Measurements from ENCODE around the gene MTHFD1L.
"Not testable (repeated sequence)": the region's sequence is repeated elsewhere in the genome, so short reads cannot be mapped to it uniquely, and the experiment has no call there.

Gene MTHFD1L

GRCh38 chr6:151045511-151046222 lies 180.2 kb downstream of the MTHFD1L start:
- DNase-seq, result not testable (repeated sequence)

- DNase-seq, result no peak
These were observed 185.7 kb downstream of the MTHFD1L start for GRCh38 chr6:151051164-151051563.

GRCh38 chr6:151052021-151052646 lies 186.6 kb downstream of the MTHFD1L start:
- DNase-seq, result no peak

GRCh38 chr6:151054306-151054705 lies 188.8 kb downstream of the MTHFD1L start:
- no peak for DNase-seq

GRCh38 chr6:151056230-151056907 lies 190.9 kb downstream of the MTHFD1L start:
- DNase-seq, result no peak

- DNase-seq, result no peak
These were observed 191.6 kb downstream of the MTHFD1L start for GRCh38 chr6:151057061-151057460.

- DNase-seq, result no peak
These were observed 192.7 kb downstream of the MTHFD1L start for GRCh38 chr6:151058021-151058733.

- no peak for DNase-seq
These were observed 194.2 kb downstream of the MTHFD1L start for GRCh38 chr6:151059612-151060095.

- no peak for DNase-seq
These were observed 194.7 kb downstream of the MTHFD1L start for GRCh38 chr6:151060096-151060765.

GRCh38 chr6:151060766-151061531 lies 195.4 kb downstream of the MTHFD1L start:
- no peak for DNase-seq

- no peak for DNase-seq
These were observed 197.8 kb downstream of the MTHFD1L start for GRCh38 chr6:151063352-151063751.

- DNase-seq, result no peak
These were observed 198.5 kb downstream of the MTHFD1L start for GRCh38 chr6:151063842-151064647.

GRCh38 chr6:151065027-151065815 lies 199.7 kb downstream of the MTHFD1L start:
- no peak for DNase-seq

GRCh38 chr6:151067684-151068596 lies 202.4 kb downstream of the MTHFD1L start:
- DNase-seq, result no peak

GRCh38 chr6:151068761-151069312 lies 203.3 kb downstream of the MTHFD1L start:
- DNase-seq, result no peak

- DNase-seq, result no peak
These were observed 204.1 kb downstream of the MTHFD1L start for GRCh38 chr6:151069641-151070040.

- DNase-seq, result no peak
These were observed 205.1 kb downstream of the MTHFD1L start for GRCh38 chr6:151070631-151071051.

GRCh38 chr6:151071295-151071694 lies 205.8 kb downstream of the MTHFD1L start:
- DNase-seq, result no peak

- no peak for DNase-seq
These were observed 207.6 kb downstream of the MTHFD1L start for GRCh38 chr6:151073146-151073545.

All from activated CD4-positive, alpha-beta T cell treated with anti-CD3 and anti-CD28 coated beads, Interleukin-2, amount 50 U/mL, for 1 hour (primary cell).